GM12892 (cell line): ENCODE data around the gene ODAD3.

Experiments used
- POLR2A ChIP-seq: IDR thresholded peaks from 2 replicates; pipeline ENCODE4 v1.6.1; 2011; ENCODE audit warnings: low read depth, low read length, control low read depth
- POLR2AphosphoS5 ChIP-seq: IDR thresholded peaks from 2 replicates; pipeline ENCODE4 v1.6.1; 2011; ENCODE audit warnings: low read depth, low read length, control low read depth
- TAF1 ChIP-seq: IDR thresholded peaks from 2 replicates; pipeline ENCODE4 v1.6.1; 2011; ENCODE audit warnings: low read depth, mild to moderate bottlenecking, control low read depth, low read length, borderline replicate concordance

- TF ChIP-seq POLR2AphosphoS5, result no peak
- no peak for TF ChIP-seq TAF1
- no peak for TF ChIP-seq POLR2A
These were observed 16.1 kb downstream of the ODAD3 start, which contains the start of gene RGL3 for GRCh38 chr19:11418549-11419506.
